NT2/D1 (cell line): ENCODE measurements around the gene UGT1A5.

Source experiments
- DNase-seq: peaks from one replicate; pipeline ENCODE4 v3.0.0-alpha.2; 2011; ENCODE audit warnings: low read depth, low spot score
- H3K27me3 ChIP-seq: 2 replicates; pipeline ENCODE4 v1.6.0; 2011; ENCODE audit warnings: mild to moderate bottlenecking; ENCODE audit not compliant: insufficient read length, insufficient read depth
- H3K36me3 ChIP-seq: 2 replicates; pipeline ENCODE4 v1.6.1; 2011; ENCODE audit warnings: mild to moderate bottlenecking, low read length, mixed read lengths; ENCODE audit not compliant: insufficient read depth, insufficient read length
- H3K4me1 ChIP-seq: 2 replicates; pipeline ENCODE4 v1.5.1; 2011; ENCODE audit not compliant: insufficient read depth, insufficient read length
- H3K4me3 ChIP-seq: 2 replicates; pipeline ENCODE4 v1.5.1; 2011; ENCODE audit warnings: low read depth; ENCODE audit not compliant: insufficient read length
- H3K9ac ChIP-seq: 2 replicates; pipeline ENCODE4 v1.6.0; 2011; ENCODE audit warnings: low read depth; ENCODE audit not compliant: insufficient read length
- H3K9me3 ChIP-seq: 2 replicates; pipeline ENCODE4 v1.5.1; 2011; ENCODE audit warnings: mild to moderate bottlenecking, low read length; ENCODE audit not compliant: insufficient read depth
- SUZ12 ChIP-seq: IDR thresholded peaks from 2 replicates; pipeline ENCODE4 v1.6.1; 2011; ENCODE audit not compliant: insufficient read length, insufficient read depth; ENCODE audit errors: extremely low read depth
- YY1 ChIP-seq: IDR thresholded peaks from 2 replicates; pipeline ENCODE4 v1.6.1; 2011; ENCODE audit not compliant: insufficient read length, insufficient read depth
- ZNF274 ChIP-seq: IDR thresholded peaks from 2 replicates; pipeline ENCODE4 v1.6.1; 2011; ENCODE audit warnings: mild to moderate bottlenecking, low read depth, low read length

UGT1A5 gene

DNA sequence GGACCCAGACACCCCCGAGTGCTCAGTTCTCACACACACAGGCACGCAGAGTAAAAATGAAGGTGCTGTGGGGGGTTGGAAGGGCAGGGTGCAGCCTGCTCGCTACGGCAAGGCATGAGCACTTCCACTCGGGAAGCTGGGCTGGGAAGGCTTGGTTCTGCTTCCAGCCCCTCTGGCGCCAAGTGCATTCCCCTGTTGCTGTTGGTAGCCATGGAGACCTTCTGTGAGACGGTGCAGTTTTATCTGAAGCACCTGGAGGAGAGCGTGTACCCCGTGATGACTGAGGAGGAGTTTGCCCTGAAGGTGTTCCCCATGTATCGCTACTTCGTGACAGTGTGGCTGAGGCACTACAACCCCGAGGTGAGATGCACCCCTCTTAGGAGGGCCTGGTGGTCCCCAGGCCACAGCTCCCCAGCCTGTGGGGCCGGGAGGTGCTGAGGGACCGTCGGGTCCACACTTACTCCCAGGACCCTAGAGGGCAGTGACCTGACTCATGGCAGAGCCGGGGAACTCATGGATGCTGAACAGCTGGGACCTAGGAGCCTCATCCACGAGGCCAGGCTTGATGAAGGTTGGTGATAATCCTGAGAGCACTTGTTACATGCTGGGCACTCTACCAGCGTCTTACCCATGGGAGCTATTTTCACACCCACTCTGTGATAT lies 80.9 kb downstream of the UGT1A5 start:
- H3K9me3 ChIP-seq: no peaks in the 10 kb centered on the region
- no peaks in the 10 kb centered on the region for H3K36me3 ChIP-seq
- H3K4me3 ChIP-seq: no peak overlapping the region
- TF ChIP-seq YY1: no peak
- TF ChIP-seq ZNF274: no peak
- TF ChIP-seq SUZ12: no peak
- no peak overlapping the region for H3K9ac ChIP-seq
- no peak for DNase-seq
- no peaks in the 10 kb centered on the region for H3K4me1 ChIP-seq
- peaks cover 6% of the 10 kb centered on the region for H3K27me3 ChIP-seq

DNA sequence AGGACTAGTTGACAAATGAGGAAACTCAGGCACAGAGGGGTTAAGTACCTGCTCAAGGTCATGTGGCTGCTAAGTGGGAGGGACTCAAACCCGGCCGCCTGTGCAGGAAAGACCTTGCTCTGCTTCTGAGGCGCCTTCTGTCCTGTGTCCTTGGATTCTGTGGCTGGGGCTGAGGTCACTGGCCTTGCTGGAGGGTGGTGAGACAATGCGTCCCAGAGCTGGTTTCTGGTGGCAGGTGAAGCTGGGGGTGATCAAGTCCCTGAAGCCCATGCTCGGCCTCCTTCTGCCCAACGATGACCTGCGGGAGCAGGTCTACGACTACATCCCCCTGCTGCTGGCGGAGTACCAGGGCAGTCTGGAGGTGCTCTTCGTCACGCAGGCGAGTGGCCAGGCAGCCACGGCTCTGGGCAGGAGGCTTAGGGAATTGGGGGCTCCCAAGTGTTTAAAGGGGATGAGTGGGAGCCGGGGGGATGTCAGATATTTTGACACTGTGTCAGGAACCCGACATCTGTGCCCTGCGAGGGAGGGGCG lies 81.5 kb downstream of the UGT1A5 start:
- no peak for DNase-seq
- no peaks in the 10 kb centered on the region for H3K36me3 ChIP-seq
- H3K27me3 ChIP-seq: peaks cover 6% of the 10 kb centered on the region
- H3K4me3 ChIP-seq: no peak overlapping the region
- H3K9ac ChIP-seq: no peak overlapping the region
- peaks cover 2% of the 10 kb centered on the region for H3K4me1 ChIP-seq
- H3K9me3 ChIP-seq: no peaks in the 10 kb centered on the region
- TF ChIP-seq YY1: no peak
- no peak for TF ChIP-seq ZNF274
- TF ChIP-seq SUZ12: no peak

DNA sequence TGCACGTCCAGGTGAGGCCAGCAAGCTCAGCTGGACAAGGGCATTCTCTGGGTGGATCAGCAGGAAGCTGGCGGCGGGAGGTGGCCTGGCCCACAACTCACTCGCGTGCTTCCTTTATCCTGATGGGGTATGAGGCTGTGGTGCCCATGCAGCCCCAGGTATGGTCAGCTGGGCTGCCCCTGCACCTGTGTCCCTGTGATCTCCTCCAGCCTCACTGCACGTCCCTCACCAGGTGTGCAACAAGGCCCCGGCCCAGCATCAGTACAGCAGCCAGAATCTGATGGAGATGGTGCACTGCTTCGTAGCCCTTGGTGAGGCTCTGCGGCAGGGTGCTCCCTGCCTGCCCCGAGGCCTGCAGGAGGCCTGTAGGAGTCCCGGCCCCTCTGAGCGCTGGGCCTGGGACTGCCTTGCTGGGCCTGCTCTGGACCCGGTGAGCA lies 83.0 kb downstream of the UGT1A5 start:
- no peak for DNase-seq
- TF ChIP-seq SUZ12 (no peak), ZNF274 (no peak), YY1 (no peak)
- H3K9ac ChIP-seq: no peak overlapping the region
- peaks cover 3% of the 10 kb centered on the region for H3K4me1 ChIP-seq
- no peaks in the 10 kb centered on the region for H3K36me3 ChIP-seq
- H3K9me3 ChIP-seq: no peaks in the 10 kb centered on the region
- peaks cover 6% of the 10 kb centered on the region for H3K27me3 ChIP-seq
- no peak overlapping the region for H3K4me3 ChIP-seq

DNA sequence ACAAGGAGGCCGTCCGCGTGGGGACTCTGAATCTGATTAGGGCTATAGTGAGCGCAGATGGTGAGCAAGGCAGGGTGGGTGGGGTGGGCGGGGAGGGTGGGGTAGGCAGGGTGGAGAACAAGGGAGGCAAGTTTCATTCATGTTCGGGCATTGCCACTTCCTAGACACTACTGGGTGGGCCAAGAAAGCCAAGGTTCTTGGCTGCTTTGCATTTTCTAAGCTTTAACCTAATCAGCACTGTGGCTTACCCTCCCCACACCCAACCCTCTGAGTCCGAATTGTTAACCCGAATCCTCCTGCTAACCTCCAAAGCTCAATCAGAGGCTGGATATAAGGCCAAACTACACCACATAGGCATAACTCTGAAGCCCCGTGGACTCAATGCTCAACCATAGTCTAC lies 83.5 kb downstream of the UGT1A5 start:
- DNase-seq: no peak
- peaks cover 3% of the 10 kb centered on the region for H3K4me1 ChIP-seq
- H3K36me3 ChIP-seq: no peaks in the 10 kb centered on the region
- peaks cover 3% of the 10 kb centered on the region for H3K27me3 ChIP-seq
- no peak overlapping the region for H3K4me3 ChIP-seq
- TF ChIP-seq ZNF274 (no peak), SUZ12 (no peak), YY1 (no peak)
- H3K9ac ChIP-seq: no peak overlapping the region
- H3K9me3 ChIP-seq: no peaks in the 10 kb centered on the region

DNA sequence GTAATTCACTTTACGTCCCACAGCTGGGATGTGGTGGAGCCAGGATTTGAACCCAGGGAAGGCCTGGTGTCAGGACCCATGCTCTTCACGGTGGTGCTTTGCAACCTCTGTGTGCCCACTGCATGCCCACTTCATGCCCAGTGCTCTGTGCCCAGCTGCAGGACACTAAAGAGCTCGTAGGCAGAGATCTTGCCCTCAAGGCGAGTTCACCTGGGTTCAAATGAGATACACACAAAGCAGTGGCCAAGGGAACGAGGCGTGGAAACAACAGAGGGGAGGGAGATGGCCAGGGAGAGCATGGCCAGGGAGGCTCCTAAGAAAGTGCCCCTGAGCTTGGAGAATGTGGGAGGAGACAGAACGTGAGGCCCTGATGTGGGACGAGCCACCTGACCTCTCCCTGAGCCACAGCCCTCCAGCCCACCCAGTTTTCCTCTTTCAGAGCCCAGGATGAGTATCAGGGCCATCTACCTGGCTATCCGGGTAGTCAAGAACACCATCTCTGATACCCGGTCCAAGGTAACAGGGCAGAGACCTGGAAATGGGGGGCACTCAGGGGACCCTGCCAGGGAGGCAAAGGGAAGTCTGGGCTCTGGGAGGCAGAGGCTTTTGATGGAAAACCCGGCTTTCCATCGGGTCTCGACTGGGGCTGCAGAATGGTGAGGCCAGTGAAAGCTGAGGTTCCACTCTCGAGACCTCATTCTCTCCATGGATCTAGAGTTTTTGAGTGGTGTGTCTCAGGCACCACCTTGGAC lies 85.8 kb downstream of the UGT1A5 start:
- Histone ChIP-seq H3K4me1 (peaks cover 3% of the 10 kb centered on the region), H3K36me3 (no peaks in the 10 kb centered on the region), H3K9ac (no peak overlapping the region), H3K9me3 (no peaks in the 10 kb centered on the region), H3K4me3 (no peak overlapping the region), H3K27me3 (no peaks in the 10 kb centered on the region)
- TF ChIP-seq SUZ12: no peak
- TF ChIP-seq ZNF274: no peak
- TF ChIP-seq YY1: no peak
- no peak for DNase-seq

DNA sequence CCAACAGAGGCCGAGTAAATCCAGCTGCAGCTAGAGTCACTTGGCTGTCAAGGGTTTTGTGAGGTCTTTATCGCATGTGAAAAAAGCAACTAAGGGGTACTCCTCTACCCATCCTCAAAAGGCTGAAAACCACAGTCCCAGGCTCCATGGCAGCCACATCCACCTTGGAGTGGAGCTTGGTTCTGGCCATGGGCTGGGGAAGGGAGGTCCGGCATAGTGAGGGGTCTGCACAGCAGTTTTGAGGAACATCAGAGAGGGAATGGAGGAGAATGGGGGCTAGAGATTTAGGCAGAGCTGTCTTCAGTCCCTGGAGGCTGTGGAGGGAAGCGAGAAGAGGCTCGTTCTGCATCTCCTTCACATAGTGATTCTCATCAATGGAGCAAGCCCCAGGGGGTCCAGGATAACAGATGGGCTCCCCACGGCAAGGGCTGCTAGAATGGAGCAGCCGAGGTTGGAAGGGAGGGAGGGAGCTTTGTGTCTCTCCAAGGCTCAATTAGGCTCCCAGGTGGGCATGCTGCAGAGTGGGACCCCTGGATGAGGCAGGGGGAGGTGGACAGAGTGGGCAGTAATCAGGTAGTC lies 86.5 kb downstream of the UGT1A5 start:
- Histone ChIP-seq H3K9me3 (no peaks in the 10 kb centered on the region), H3K27me3 (peaks cover 2% of the 10 kb centered on the region), H3K4me1 (peaks cover 3% of the 10 kb centered on the region), H3K36me3 (no peaks in the 10 kb centered on the region), H3K9ac (no peak overlapping the region), H3K4me3 (no peak overlapping the region)
- DNase-seq: no peak
- TF ChIP-seq SUZ12 (no peak), YY1 (no peak), ZNF274 (no peak)

DNA sequence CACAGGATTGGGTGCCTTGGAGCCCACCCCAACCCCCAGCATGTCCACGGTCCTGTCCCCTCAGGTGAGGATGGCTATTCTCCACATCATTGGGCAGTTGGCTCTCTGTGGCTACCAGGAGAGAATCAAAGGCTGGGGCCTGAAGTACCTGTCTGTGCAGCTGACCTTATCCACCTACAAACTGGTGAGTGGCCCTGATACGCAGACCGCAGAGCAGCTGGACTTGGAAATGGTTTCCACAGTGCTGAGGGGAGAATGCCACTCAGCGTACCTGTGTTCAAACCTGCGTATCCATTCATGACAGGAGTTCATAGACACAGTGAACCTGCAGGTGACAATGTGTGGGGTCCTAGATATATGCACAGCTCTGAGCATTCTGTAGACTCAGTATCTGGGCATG lies 87.0 kb downstream of the UGT1A5 start:
- Histone ChIP-seq H3K27me3 (peaks cover 4% of the 10 kb centered on the region), H3K4me1 (peaks cover 3% of the 10 kb centered on the region), H3K9ac (no peak overlapping the region), H3K36me3 (no peaks in the 10 kb centered on the region), H3K4me3 (no peak overlapping the region), H3K9me3 (no peaks in the 10 kb centered on the region)
- DNase-seq: no peak
- TF ChIP-seq SUZ12: no peak
- no peak for TF ChIP-seq YY1
- TF ChIP-seq ZNF274: no peak
